Heart left ventricle (tissue), 13 donors: Measurements from ENCODE around the gene PMF1.

ENCODE experiments used
- CTCF ChIP-seq, 12 donors: fragments of 200-600 bp; sonication (generic) in 4 of 12; IDR thresholded peaks; one replicate each; pipeline versions ENCODE4 v1.5.0 to v1.8.0; 2018 to 2022; ENCODE audit warnings: antibody characterized with exemption in 12 of 12, mild to moderate bottlenecking in 5 of 12
- POLR2A ChIP-seq, 2 donors: fragments of 450-650 bp; IDR thresholded peaks; one replicate each; pipeline ENCODE4 v1.6.1; 2017; ENCODE audit warnings: antibody characterized with exemption in 2 of 2, mild to moderate bottlenecking in 2 of 2, moderate library complexity in 2 of 2
- donor health status: ischemic (EF 13 %, LVEDD 7.1; RV severe dilation, severe dysfunction).
- donor health status: DM: no; HTN: yes; CAD: no.
- donor health status: DM: no; HTN: no; CAD: no.
- donor health status: ischemic (EF 25% LVEDD 6.9; RV normal size, moderate dysfunction).
- donor health status: ischemic (EF 25% LVEDD 5.7; RV mildly dilated, moderate dysfunction).
- donor health status: ischemic (EF 35%, LVEDD 5.7; RV mildly dilated, moderate dysfunction).
- donor health status: nonischemic (EF 11% LVEDD 7.7; RV severe dilation, severe dysfunction).
- donor health status: DM: yes; HTN: yes; CAD: no.
- donor health status: PGD.
- donor health status: ischemic (EF 29% LVEDD 5.4; RV normal size, mild dysfunction).
- donor health status: nonischemic (EF 23%, LVEDD 6.1; RV moderate dilation, normal function).

- TF ChIP-seq CTCF (IDR thresholded peaks at IDR 0.05) (no peak), POLR2A (IDR thresholded peaks at IDR 0.05) (no peak)
Measured at GRCh38 chr1:156233426-156234127, 20.8 kb downstream of the PMF1 start.
